Measurements from ENCODE around the gene ACHE.

DNA sequence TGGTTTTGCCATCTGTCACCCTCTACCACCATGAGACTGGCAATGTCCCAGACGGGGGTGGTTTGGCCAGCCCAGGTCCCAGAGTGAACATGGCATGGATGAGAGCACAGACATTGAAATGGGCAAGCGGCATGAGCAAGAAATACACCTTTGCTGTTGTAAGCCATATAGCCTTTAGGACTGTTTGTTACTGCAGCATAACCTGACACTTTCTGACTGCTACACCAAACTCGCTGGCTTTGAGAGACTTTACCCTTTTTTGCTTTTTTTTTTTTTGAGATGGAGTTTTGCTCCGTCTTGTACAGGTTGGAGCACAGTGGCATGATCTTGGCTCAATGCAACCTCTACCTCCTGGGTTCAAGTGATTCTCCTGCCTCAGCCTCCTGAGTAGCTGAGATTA, 48.5 kb upstream of the ACHE start:
- TF ChIP-seq, protein P1, sequence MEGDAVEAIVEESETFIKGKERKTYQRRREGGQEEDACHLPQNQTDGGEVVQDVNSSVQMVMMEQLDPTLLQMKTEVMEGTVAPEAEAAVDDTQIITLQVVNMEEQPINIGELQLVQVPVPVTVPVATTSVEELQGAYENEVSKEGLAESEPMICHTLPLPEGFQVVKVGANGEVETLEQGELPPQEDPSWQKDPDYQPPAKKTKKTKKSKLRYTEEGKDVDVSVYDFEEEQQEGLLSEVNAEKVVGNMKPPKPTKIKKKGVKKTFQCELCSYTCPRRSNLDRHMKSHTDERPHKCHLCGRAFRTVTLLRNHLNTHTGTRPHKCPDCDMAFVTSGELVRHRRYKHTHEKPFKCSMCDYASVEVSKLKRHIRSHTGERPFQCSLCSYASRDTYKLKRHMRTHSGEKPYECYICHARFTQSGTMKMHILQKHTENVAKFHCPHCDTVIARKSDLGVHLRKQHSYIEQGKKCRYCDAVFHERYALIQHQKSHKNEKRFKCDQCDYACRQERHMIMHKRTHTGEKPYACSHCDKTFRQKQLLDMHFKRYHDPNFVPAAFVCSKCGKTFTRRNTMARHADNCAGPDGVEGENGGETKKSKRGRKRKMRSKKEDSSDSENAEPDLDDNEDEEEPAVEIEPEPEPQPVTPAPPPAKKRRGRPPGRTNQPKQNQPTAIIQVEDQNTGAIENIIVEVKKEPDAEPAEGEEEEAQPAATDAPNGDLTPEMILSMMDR (IDR thresholded peaks at IDR 0.05): no peak
- TF ChIP-seq POLR2AphosphoS5 (IDR thresholded peaks at IDR 0.05; ENCODE audit: insufficient read depth in 1 of 2, low read depth in 1 of 2): no peak

Data from vagina (tissue), 2 donors.